Activated B cell treated with CpG ODN at 0.5 μM for 24 hours (primary cell): ENCODE results near the gene C17orf58. TPM values are rescaled to one million over a fixed set of nuclear protein-coding genes. Genes with fewer than 3 reads are reported as not detected.
"Not testable (repeated sequence)": the region's sequence is repeated elsewhere in the genome, so short reads cannot be mapped to it uniquely, and the experiment has no call there.

Experiments used
- ATAC-seq: fragments of 200-7000 bp; cut with Tn5 transposase; one replicate; pipeline ENCODE4 v1.10.0; 2021; ENCODE audit warnings: low read depth, mild to moderate bottlenecking, moderate library complexity
- CTCF ChIA-PET: fragments of 350-600 bp; sonication (Branson Sonifier 250); formaldehyde crosslinking; loops from one replicate; lab custom pipeline; 2021; ENCODE audit warnings: antibody characterized with exemption; lab: Charles Lee
- POLR2A ChIA-PET: fragments of 350-600 bp; sonication (Branson Sonifier 250); formaldehyde crosslinking; loops from one replicate; lab custom pipeline; 2021; ENCODE audit warnings: antibody characterized with exemption; lab: Charles Lee
- DNase-seq: peaks from one replicate; pipeline ENCODE4 v3.0.0; 2022
- H3K27ac Mint-ChIP-seq: one replicate; pipeline ENCODE4 v1.8.0; 2020; ENCODE audit warnings: mixed read lengths
- H3K27me3 Mint-ChIP-seq: one replicate; pipeline ENCODE4 v1.8.0; 2021; ENCODE audit warnings: mixed read lengths
- H3K36me3 Mint-ChIP-seq: one replicate; pipeline ENCODE4 v1.8.0; 2021; ENCODE audit warnings: low read depth, mixed read lengths
- H3K4me1 Mint-ChIP-seq: one replicate; pipeline ENCODE4 v1.8.0; 2021; ENCODE audit warnings: mixed read lengths
- H3K4me3 Mint-ChIP-seq: one replicate; pipeline ENCODE4 v1.8.0; 2020; ENCODE audit warnings: mild to moderate bottlenecking, mixed read lengths
- H3K9me3 Mint-ChIP-seq: one replicate; pipeline ENCODE4 v1.8.0; 2020; ENCODE audit warnings: mixed read lengths
- CTCF ChIP-seq: fragments of 200-600 bp; IDR thresholded peaks from one replicate; pipeline ENCODE4 v1.8.0; 2022; ENCODE audit warnings: antibody characterized with exemption, mild to moderate bottlenecking
- intact Hi-C: fragments of 100-400 bp; cut with micrococcal nuclease; formaldehyde crosslinking; loops from one replicate; pipeline ENCODE4 v1.15.1; 2024
- total RNA-seq: library from RNA; stranded (reverse); gene quantifications from 2 replicates; pipeline ENCODE4 v1.2.3, GENCODE V29; 2022

The C17orf58 gene
- 3.5 and 4.3 TPM in 2 replicates for total RNA-seq

- H3K4me1 Mint-ChIP-seq, result peaks cover 34% of the 10 kb centered on the region
- ATAC-seq, H3K27ac Mint-ChIP-seq, H3K36me3 Mint-ChIP-seq, H3K9me3 Mint-ChIP-seq, DNase-seq: not testable (repeated sequence)
- POLR2A ChIA-PET, result interaction anchor here (0.6 to 3.3 kb wide), 4 partner anchors 11 to 384 kb away, joined by 4 to 19 read pairs (median 8); no protein-coding TSS in a partner anchor
- CTCF ChIA-PET, result interaction anchor here (0.6 kb wide), 1 partner anchor 35 kb away, joined by 3 read pairs; no protein-coding TSS in a partner anchor
- H3K27me3 Mint-ChIP-seq, result peaks cover 18% of the 10 kb centered on the region
- intact Hi-C loops, result loop anchor here (10.0 kb wide), 1 partner anchor 108 kb away; no protein-coding TSS in a partner anchor
- H3K4me3 Mint-ChIP-seq, result peak within 1 kb of the TSS; percentile 88
Observed at GRCh38 chr17:67996301-67997171, at the start of gene C17orf58. Gene C17orf58, minus strand, starts transcription at chr17:67996469. Its CDS starts 271 bp downstream, at chr17:67996198.

GRCh38 chr17:68036304-68037147 is 40.3 kb upstream of the C17orf58 start:
- no peaks in the 10 kb centered on the region for H3K9me3 Mint-ChIP-seq
- ChIA-PET POLR2A (interaction anchor here (0.6 to 2.1 kb wide), 8 partner anchors 17 to 421 kb away, joined by 3 to 19 read pairs (median 5); partner anchors contain the start of genes NOL11 and WIPI1), CTCF (interaction anchor here (1.6 kb wide), 1 partner anchor 17 kb away, joined by 5 read pairs; no protein-coding TSS in a partner anchor)
- ATAC-seq, result no peak
- intact Hi-C loops, result loop anchor here (1.0 to 5.0 kb wide), 4 partner anchors 51 to 169 kb away; no protein-coding TSS in a partner anchor
- peak overlapping the region; percentile 92 for H3K27ac Mint-ChIP-seq
- no peak for TF ChIP-seq CTCF
- no peaks in the 10 kb centered on the region for H3K27me3 Mint-ChIP-seq
- peaks cover 11% of the 10 kb centered on the region for H3K4me1 Mint-ChIP-seq
- DNase-seq, result no peak
- H3K36me3 Mint-ChIP-seq, result peaks cover 42% of the 10 kb centered on the region
- peak overlapping the region; percentile 93 for H3K4me3 Mint-ChIP-seq

GRCh38 chr17:68035523-68036303 is 39.4 kb upstream of the C17orf58 start, which contains the start of gene KPNA2:
Gene KPNA2, plus strand, starts transcription at chr17:68035735. Its CDS starts 1,398 bp downstream, at chr17:68037133.
- DNase-seq (peak; percentile 80), ATAC-seq (peak; percentile 89)
- CTCF ChIA-PET, result interaction anchor here (1.0 to 1.6 kb wide), 2 partner anchors 16 to 137 kb away, joined by 3 to 5 read pairs; no protein-coding TSS in a partner anchor
- H3K27ac Mint-ChIP-seq, result peak within 1 kb of the TSS; percentile 92
- peaks cover 37% of the 10 kb centered on the region for H3K36me3 Mint-ChIP-seq
- TF ChIP-seq CTCF, result no peak
- POLR2A ChIA-PET, result interaction anchor here (0.5 to 2.1 kb wide), 16 partner anchors 15 to 1076 kb away, joined by 3 to 19 read pairs (median 4); partner anchors contain the start of genes NOL11 and WIPI1
- H3K4me1 Mint-ChIP-seq, result peaks cover 11% of the 10 kb centered on the region
- H3K9me3 Mint-ChIP-seq, result no peaks in the 10 kb centered on the region
- peak within 1 kb of the TSS; percentile 93 for H3K4me3 Mint-ChIP-seq
- H3K27me3 Mint-ChIP-seq, result no peaks in the 10 kb centered on the region
- intact Hi-C loops, result loop anchor here (1.0 to 5.0 kb wide), 13 partner anchors 15 to 1292 kb away; partner anchors contain the start of genes ABCA5, ARSG, NOL11 and PRKAR1A

- no peaks in the 10 kb centered on the region for H3K27me3 Mint-ChIP-seq
- intact Hi-C loops, result loop anchor here (1.0 to 5.0 kb wide), 12 partner anchors 15 to 1292 kb away; partner anchors contain the start of genes ABCA5, ARSG, NOL11 and PRKAR1A
- ATAC-seq, result peak; percentile 85
Observed at GRCh38 chr17:68035131-68035522, 38.9 kb upstream of the C17orf58 start.

More at GRCh38 chr17:68035131-68035522, 38.9 kb upstream of the C17orf58 start:
- Mint-ChIP-seq H3K27ac (peak overlapping the region; percentile 92), H3K4me3 (peak overlapping the region; percentile 93), H3K9me3 (no peaks in the 10 kb centered on the region), H3K36me3 (peaks cover 33% of the 10 kb centered on the region), H3K4me1 (peaks cover 11% of the 10 kb centered on the region)
- TF ChIP-seq CTCF, result no peak
- peak; percentile 77 for DNase-seq
- POLR2A ChIA-PET, result interaction anchor here (0.5 to 2.1 kb wide), 12 partner anchors 14 to 446 kb away, joined by 3 to 19 read pairs (median 4); partner anchors contain the start of genes NOL11 and WIPI1
- CTCF ChIA-PET, result interaction anchor here (1.0 to 1.6 kb wide), 2 partner anchors 15 to 137 kb away, joined by 3 to 5 read pairs; no protein-coding TSS in a partner anchor
